Stimulated activated CD4-positive, alpha-beta T cell treated with anti-CD3 and anti-CD28 coated beads, TNF-alpha, amount 100 ng/mL, for 1 hour (primary cell): ENCODE measurements around the gene ELMO1.
A peak's percentile ranks its signal among the peaks of the same experiment; 100 is the strongest.

ENCODE experiments used
- DNase-seq, 3 donors: peaks; one replicate each; pipeline ENCODE4 v3.0.0-alpha.2; 2020; ENCODE audit warnings: low read depth in 3 of 3, low spot score in 1 of 3

Gene ELMO1

DNA sequence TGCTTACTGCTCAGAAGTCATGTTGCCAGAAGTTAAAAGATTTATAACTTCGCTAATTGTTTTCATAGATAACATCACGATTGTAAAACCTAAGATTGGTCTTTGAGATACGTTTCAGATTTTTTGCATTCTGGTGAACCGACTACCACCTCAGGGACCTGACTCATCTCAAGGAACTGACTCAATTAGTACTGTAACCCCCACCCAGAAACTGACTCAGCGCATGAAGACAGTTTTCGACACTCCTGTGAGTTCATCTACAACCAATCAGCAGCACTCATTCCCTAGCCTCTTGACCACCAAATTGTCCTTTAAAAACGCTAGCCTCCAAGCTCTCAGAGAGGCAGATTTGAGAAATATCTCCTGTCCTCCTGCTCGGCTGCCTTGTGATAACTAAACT, 72.3 kb downstream of the ELMO1 start:
- DNase-seq: no peak

- DNase-seq: no peak
These were observed 75.9 kb downstream of the ELMO1 start for GRCh38 chr7:37372750-37373149.

DNA sequence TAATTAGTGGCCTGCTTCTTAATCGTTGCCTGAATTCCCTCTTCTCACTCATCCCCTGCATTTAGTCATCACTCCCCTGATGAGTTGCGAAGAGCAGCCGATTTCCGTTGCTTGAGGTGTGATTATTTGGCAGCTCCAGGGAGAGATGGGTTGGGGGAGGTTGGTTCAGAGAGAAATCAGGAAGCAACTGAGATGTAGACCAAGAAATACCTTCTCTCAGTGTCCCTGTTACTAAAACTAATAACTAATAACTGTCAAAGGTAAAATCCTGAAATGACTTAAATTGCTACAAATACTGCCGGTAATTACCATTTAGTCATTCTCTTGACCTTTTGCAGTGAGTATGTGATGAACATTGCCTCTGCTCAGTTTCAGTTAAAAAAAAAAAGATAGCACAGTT, 76.9 kb downstream of the ELMO1 start:
- no peak for DNase-seq

- DNase-seq: no peak
These were observed 78.8 kb downstream of the ELMO1 start for GRCh38 chr7:37369906-37370305.

DNA sequence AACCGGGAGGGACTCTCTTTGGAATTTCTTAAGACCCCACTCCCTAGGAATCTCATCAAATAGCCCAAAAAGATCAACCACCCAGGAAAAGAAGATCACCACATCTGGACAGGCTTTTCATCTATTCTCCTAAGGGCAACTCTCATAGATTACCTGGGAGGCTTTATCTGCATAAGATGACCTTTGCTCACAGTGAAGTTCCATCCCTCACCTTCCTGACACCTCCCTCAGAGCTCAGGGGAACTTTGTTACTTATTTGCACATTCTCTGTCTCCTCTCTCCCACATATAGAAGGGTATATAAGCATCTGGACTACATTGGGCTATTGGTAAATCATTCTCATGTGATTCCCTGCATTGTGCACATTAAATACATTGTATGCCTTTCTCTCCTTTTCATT, 80.1 kb downstream of the ELMO1 start:
- DNase-seq: no peak

- no peak for DNase-seq
These were observed 81.7 kb downstream of the ELMO1 start for GRCh38 chr7:37367010-37367409.

DNA sequence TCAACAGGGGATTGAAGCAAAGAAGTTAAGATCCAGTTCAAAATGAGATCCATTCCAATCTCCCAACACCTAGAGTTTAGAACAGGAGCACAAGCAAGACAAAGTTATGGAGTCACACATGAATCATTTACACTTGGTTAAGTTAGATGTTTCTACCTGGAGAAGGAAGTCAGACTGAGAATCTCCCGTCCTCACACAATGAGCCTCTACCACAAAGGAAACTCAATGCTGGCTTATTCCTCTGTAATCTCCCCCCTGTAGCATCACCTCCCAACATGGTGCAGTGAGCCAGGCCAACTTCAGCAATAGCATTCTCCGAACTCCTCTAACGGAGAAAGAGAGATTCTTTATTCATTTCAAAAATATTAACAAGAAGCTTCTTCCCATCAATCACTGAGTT, 82.2 kb downstream of the ELMO1 start:
- DNase-seq: no peak

GRCh38 chr7:37365405-37365804, 83.3 kb downstream of the ELMO1 start:
- no peak for DNase-seq

GRCh38 chr7:37364856-37365255, 83.8 kb downstream of the ELMO1 start:
- no peak for DNase-seq

GRCh38 chr7:37363536-37364491, 84.8 kb downstream of the ELMO1 start:
- DNase-seq: no peak

- no peak for DNase-seq
These were observed 85.9 kb downstream of the ELMO1 start for GRCh38 chr7:37362802-37363201.

DNA sequence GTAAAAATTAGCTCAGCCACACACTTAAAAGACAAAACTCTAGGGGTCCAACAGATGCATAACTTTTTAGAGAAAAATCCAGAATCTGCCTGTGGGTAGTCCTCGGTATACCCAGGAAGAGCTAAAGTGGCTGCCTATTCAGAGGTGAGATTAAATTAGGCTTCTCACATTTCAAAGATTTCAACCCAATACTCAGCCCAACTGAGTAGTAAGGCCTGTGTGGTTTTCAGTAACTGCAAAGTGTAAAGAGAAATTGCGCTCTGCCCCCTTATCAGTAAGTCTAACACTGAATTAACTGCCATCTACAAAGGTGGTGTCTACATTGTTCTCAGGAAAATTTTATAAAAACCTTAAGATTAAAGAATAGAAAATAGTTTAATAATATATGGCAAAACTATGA, 88.2 kb downstream of the ELMO1 start:
- DNase-seq: no peak

- DNase-seq: no peak
These were observed 88.8 kb downstream of the ELMO1 start for GRCh38 chr7:37359662-37360444.

- DNase-seq: no peak
These were observed 89.5 kb downstream of the ELMO1 start for GRCh38 chr7:37359180-37359579.

DNA sequence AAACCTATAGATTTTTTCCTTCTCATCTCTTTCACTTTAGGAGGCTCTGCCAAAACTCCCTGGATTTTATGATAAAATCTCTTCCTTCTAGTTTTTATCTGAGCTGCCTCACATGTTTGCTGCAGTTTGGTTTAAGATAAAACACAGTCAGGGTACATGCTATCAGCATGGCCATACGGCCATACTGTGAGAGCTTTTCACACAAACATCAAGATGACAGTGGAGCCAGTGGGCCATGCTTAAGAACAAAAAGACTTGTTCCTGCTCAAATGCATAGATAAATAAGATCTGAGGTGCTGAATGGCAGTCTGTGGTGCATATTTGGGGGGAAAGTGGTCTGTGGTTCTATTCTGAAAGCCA, 91.0 kb downstream of the ELMO1 start:
- DNase-seq: no peak

GRCh38 chr7:37356911-37357636, 91.6 kb downstream of the ELMO1 start:
- no peak for DNase-seq

DNA sequence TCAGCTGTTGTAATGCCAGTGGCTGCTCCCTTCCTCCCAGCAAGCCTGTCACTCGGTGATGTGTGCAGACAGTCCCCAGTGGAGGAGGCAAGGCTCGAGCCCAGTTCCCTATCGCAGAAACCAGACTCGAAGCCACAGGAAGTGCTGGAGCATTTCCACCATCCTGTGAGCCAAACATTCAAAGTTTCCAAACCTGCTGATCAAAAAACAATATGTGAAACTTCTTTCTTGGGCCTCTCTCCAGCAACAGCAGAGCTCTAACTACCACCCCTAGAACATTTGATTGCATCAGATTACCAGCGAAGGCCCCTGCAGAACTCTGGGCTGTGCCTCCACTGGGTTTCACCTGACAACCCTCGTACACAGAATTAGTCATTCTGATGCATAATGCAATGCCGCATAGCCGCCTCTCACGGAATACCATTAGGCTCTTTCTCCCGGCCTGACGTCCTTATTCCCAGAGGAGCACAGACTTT, 94.0 kb downstream of the ELMO1 start:
- DNase-seq: peak in 2 of 3 donors; percentile 11 to 36

DNA sequence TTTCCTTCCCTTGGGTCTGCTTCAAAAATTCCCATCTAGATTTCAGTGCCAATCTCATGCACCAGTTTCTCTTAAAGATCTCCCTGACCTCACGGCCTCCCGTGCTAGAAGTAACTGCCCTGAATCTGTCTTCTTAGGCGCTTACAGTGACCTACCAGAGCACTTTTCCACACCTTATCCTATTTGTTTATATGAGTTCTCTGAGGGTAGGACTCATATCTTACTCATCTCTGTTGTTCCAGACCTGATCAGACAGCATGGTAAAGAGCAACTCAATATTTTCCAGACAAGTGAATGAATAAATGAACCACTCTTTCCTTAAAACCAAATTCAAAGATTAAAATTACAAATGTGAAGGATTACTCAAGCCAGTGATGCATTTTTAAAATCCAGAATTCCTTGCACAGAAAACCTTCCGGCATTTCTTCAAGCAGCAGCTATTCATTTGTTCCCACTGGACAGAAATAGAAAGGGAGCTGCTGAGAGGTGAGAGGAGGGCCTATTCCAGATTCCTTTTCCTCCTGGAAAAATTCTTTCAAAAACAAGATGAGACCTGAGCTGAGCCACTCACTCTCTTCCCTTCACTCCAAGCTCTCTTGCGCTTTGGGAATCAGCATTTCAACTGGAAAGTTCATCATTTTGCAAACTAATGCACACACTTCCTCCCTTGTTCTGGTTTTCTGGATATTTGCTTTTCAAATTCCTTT, 94.6 kb downstream of the ELMO1 start:
- no peak for DNase-seq

- peak; percentile 42 to 50 (median 49) for DNase-seq
These were observed 95.4 kb downstream of the ELMO1 start for GRCh38 chr7:37352974-37353948.
